GM23338 (cell line): ENCODE measurements around the gene TRA2B. TPM values are rescaled to one million over a fixed set of nuclear protein-coding genes. Genes with fewer than 3 reads are reported as not detected.
A peak's percentile ranks its signal among the peaks of the same experiment; 100 is the strongest.

Source experiments
- ATAC-seq: fragments of 200-7000 bp; cut with Tn5 transposase; 3 replicates; pipeline ENCODE4 v1.9.1; 2020
- DNase-seq: peaks from one replicate; pipeline ENCODE4 v3.0.0-alpha.2; 2015; ENCODE audit warnings: low spot score
- H2AFZ ChIP-seq: fragments of 200-600 bp; sonication (generic); 2 replicates; pipeline ENCODE4 v1.8.0; 2016; ENCODE audit warnings: antibody characterized with exemption, mild to moderate bottlenecking, moderate library complexity
- H3F3A ChIP-seq: fragments of 200-600 bp; sonication (generic); replicated peaks from 2 replicates; pipeline ENCODE4 v1.8.0; 2017; ENCODE audit warnings: antibody characterized with exemption, mixed run types, low read depth
- H3K27ac ChIP-seq: fragments of 200-600 bp; sonication (generic); 2 replicates; pipeline ENCODE4 v1.6.1; 2016; ENCODE audit warnings: low read depth
- H3K27me3 ChIP-seq: fragments of 200-600 bp; sonication (generic); 2 replicates; pipeline ENCODE4 v1.8.0; 2016; ENCODE audit warnings: mild to moderate bottlenecking, mixed run types, moderate library complexity; ENCODE audit not compliant: insufficient read depth
- H3K36me3 ChIP-seq: fragments of 200-600 bp; sonication (generic); 2 replicates; pipeline ENCODE4 v1.8.0; 2016; ENCODE audit warnings: mild to moderate bottlenecking; ENCODE audit not compliant: insufficient read depth
- H3K4me1 ChIP-seq: fragments of 200-600 bp; sonication (generic); 2 replicates; pipeline ENCODE4 v1.8.0; 2016; ENCODE audit warnings: mild to moderate bottlenecking, moderate library complexity; ENCODE audit not compliant: insufficient read depth
- H3K4me2 ChIP-seq: fragments of 200-600 bp; sonication (generic); 2 replicates; pipeline ENCODE4 v1.7.1; 2017; ENCODE audit warnings: mixed run types
- H3K4me3 ChIP-seq: fragments of 200-600 bp; sonication (generic); 2 replicates; pipeline ENCODE4 v1.6.1; 2016; ENCODE audit warnings: mixed run types
- H3K79me2 ChIP-seq: fragments of 200-600 bp; sonication (generic); replicated peaks from 2 replicates; pipeline ENCODE4 v1.8.0; 2017; ENCODE audit warnings: mild to moderate bottlenecking; ENCODE audit not compliant: insufficient read depth
- H3K9me2 ChIP-seq: fragments of 200-600 bp; sonication (generic); 2 replicates; pipeline ENCODE4 v1.8.0; 2017; ENCODE audit not compliant: insufficient read depth
- H4K20me1 ChIP-seq: fragments of 200-600 bp; sonication (generic); replicated peaks from 2 replicates; pipeline ENCODE4 v1.8.0; 2017; ENCODE audit warnings: mild to moderate bottlenecking; ENCODE audit not compliant: insufficient read depth
- H3K27ac Mint-ChIP-seq: 2 replicates; pipeline ENCODE4 v1.8.0; 2020; ENCODE audit warnings: inconsistent platforms, mild to moderate bottlenecking, moderate library complexity, mixed read lengths
- H3K27me3 Mint-ChIP-seq: 3 replicates; pipeline ENCODE4 v1.8.0; 2022; ENCODE audit warnings: low read depth, mild to moderate bottlenecking, moderate library complexity, mixed read lengths, inconsistent platforms; ENCODE audit not compliant: insufficient read depth, poor library complexity
- H3K36me3 Mint-ChIP-seq: 3 replicates; pipeline ENCODE4 v1.8.0; 2021; ENCODE audit warnings: low read depth, mild to moderate bottlenecking, inconsistent platforms, moderate library complexity, mixed read lengths
- H3K4me1 Mint-ChIP-seq: 3 replicates; pipeline ENCODE4 v1.8.0; 2020; ENCODE audit warnings: mild to moderate bottlenecking, inconsistent platforms, mixed read lengths
- H3K4me3 Mint-ChIP-seq: 3 replicates; pipeline ENCODE4 v1.8.0; 2021; ENCODE audit warnings: moderate library complexity, mild to moderate bottlenecking, inconsistent platforms, mixed read lengths
- H3K9me3 Mint-ChIP-seq: 3 replicates; pipeline ENCODE4 v1.8.0; 2020; ENCODE audit warnings: moderate library complexity, mild to moderate bottlenecking, inconsistent platforms, mixed read lengths
- CREB1 ChIP-seq: fragments of 250-450 bp; sonication (Bioruptor Pico); IDR thresholded peaks from 2 replicates; pipeline ENCODE4 v1.5.0; 2020; ENCODE audit warnings: low read depth, mild to moderate bottlenecking, moderate library complexity
- CTCF ChIP-seq, 2 experiments: fragments of 200-600 bp in 1 of 2; sonication (generic) in 1 of 2; conservative IDR thresholded peaks; 2 replicates each; pipeline versions ENCODE4 v1.5.1 to v1.6.1; 2016 to 2017; ENCODE audit warnings: antibody characterized with exemption in 2 of 2, low read depth in 2 of 2, mild to moderate bottlenecking in 2 of 2, moderate library complexity in 1 of 2
- ETS1 ChIP-seq: IDR thresholded peaks from 2 replicates; pipeline ENCODE4 v1.6.1; 2016; ENCODE audit warnings: antibody characterized with exemption
- EZH2 ChIP-seq: fragments of 200-600 bp; sonication (generic); IDR thresholded peaks from one replicate; pipeline ENCODE4 v1.8.0; 2017; ENCODE audit warnings: antibody characterized with exemption, mild to moderate bottlenecking, low read depth; ENCODE audit not compliant: unreplicated experiment
- EZH2phosphoT487 ChIP-seq: fragments of 200-600 bp; sonication (generic); IDR thresholded peaks from one replicate; pipeline ENCODE4 v1.8.1; 2018; ENCODE audit warnings: antibody characterized with exemption; ENCODE audit not compliant: unreplicated experiment
- JUNB ChIP-seq: IDR thresholded peaks from one replicate; pipeline ENCODE4 v1.6.1; 2016; ENCODE audit warnings: antibody characterized with exemption; ENCODE audit not compliant: unreplicated experiment
- NANOG ChIP-seq: IDR thresholded peaks from 2 replicates; pipeline ENCODE4 v1.6.1; 2016; ENCODE audit warnings: antibody characterized with exemption, borderline replicate concordance
- POLR2AphosphoS5 ChIP-seq: IDR thresholded peaks from 2 replicates; pipeline ENCODE4 v1.6.1; 2016; ENCODE audit warnings: antibody characterized with exemption, low read depth
- REST ChIP-seq: IDR thresholded peaks from one replicate; pipeline ENCODE4 v1.6.1; 2018; ENCODE audit warnings: antibody characterized with exemption; ENCODE audit not compliant: unreplicated experiment
- STAT1 ChIP-seq: IDR thresholded peaks from one replicate; pipeline ENCODE4 v1.6.1; 2016; ENCODE audit warnings: antibody characterized with exemption; ENCODE audit not compliant: unreplicated experiment
- ZNF114 ChIP-seq: fragments of 250-450 bp; sonication (Bioruptor Pico); IDR thresholded peaks from 2 replicates; pipeline ENCODE4 v1.5.0; 2020; ENCODE audit warnings: mild to moderate bottlenecking, moderate library complexity
- ZNF331 ChIP-seq: fragments of 250-450 bp; sonication (Bioruptor Pico); IDR thresholded peaks from 2 replicates; pipeline ENCODE4 v1.5.0; 2020; ENCODE audit warnings: low read depth, mild to moderate bottlenecking, moderate library complexity
- ZNF462 ChIP-seq: fragments of 250-450 bp; sonication (Bioruptor Pico); IDR thresholded peaks from 2 replicates; pipeline ENCODE4 v1.5.0; 2020; ENCODE audit warnings: mild to moderate bottlenecking, moderate library complexity
- polyA plus RNA-seq: library from polyadenylated mRNA; unstranded; fragments of >200 nt; fragmentation: Nextera tagmentation; extraction: Ambion mirVana; gene quantifications from 2 replicates; pipeline ENCODE4 v1.2.1, GENCODE V29; 2016
- total RNA-seq: library from RNA; depleted of rRNA; stranded (reverse); fragments of >200 nt; shearing (Covaris generic); gene quantifications from 2 replicates; pipeline ENCODE4 v1.2.3, GENCODE V29; 2014

TRA2B gene
- total and polyA plus RNA-seq, 2 experiments from 2014 or later, result 360 to 602 TPM

DNA sequence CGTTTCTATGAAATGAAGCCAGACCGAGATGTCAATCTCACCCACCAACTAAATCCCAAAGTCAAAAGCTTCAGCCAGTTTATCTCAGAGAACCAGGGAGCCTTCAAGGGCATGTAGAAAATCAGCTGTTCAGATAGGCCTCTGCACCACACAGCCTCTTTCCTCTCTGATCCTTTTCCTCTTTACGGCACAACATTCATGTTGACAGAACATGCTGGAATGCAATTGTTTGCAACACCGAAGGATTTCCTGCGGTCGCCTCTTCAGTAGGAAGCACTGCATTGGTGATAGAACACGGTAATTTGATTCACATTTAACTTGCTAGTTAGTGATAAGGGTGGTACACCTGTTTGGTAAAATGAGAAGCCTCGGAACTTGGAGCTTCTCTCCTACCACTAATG lies 41.9 kb upstream of the TRA2B start:
- Mint-ChIP-seq H3K4me1 (no peaks in the 10 kb centered on the region; the same call in 2 of the 3 replicates), H3K36me3 (no peaks in the 10 kb centered on the region), H3K4me3 (no peak overlapping the region), H3K9me3 (no peaks in the 10 kb centered on the region; the same call in 2 of the 3 replicates), H3K27ac (no peak overlapping the region), H3K27me3 (peaks cover 8% of the 10 kb centered on the region)
- Histone ChIP-seq H3K79me2 (no peaks in the 10 kb centered on the region), H3K4me1 (no peaks in the 10 kb centered on the region), H3K4me2 (no peak overlapping the region), H2AFZ (no peak overlapping the region; the same call in 1 of the 2 replicates), H3K27ac (no peak overlapping the region), H4K20me1 (no peaks in the 10 kb centered on the region), H3K36me3 (no peaks in the 10 kb centered on the region), H3F3A (no peaks in the 10 kb centered on the region; the same call in 1 of the 2 replicates), H3K4me3 (no peak overlapping the region), H3K27me3 (no peaks in the 10 kb centered on the region), H3K9me2 (no peaks in the 10 kb centered on the region)
- TF ChIP-seq NANOG (no peak), REST (no peak), ZNF331 (no peak), STAT1 (no peak), ETS1 (no peak), JUNB (no peak), EZH2 (no peak), EZH2phosphoT487 (no peak), CREB1 (CRISPR knock-in tag) (no peak), ZNF114 (no peak), ZNF462 (no peak), POLR2AphosphoS5 (no peak), CTCF (conservative IDR thresholded peaks at IDR 0.05; ENCODE audit: low read depth in 2 of 2) (no peak)
- DNase-seq, result peak; percentile 29
- ATAC-seq, result no peak
